Activated CD8-positive, alpha-beta memory T cell treated with anti-CD3 and anti-CD28 coated beads, Interleukin-2, amount 50 U/mL, for 48 hours (primary cell): ENCODE measurements around the gene ZNF674.

Experiments used
- DNase-seq: peaks from one replicate; pipeline ENCODE4 v3.0.0-alpha.2; 2020

The ZNF674 gene

DNA sequence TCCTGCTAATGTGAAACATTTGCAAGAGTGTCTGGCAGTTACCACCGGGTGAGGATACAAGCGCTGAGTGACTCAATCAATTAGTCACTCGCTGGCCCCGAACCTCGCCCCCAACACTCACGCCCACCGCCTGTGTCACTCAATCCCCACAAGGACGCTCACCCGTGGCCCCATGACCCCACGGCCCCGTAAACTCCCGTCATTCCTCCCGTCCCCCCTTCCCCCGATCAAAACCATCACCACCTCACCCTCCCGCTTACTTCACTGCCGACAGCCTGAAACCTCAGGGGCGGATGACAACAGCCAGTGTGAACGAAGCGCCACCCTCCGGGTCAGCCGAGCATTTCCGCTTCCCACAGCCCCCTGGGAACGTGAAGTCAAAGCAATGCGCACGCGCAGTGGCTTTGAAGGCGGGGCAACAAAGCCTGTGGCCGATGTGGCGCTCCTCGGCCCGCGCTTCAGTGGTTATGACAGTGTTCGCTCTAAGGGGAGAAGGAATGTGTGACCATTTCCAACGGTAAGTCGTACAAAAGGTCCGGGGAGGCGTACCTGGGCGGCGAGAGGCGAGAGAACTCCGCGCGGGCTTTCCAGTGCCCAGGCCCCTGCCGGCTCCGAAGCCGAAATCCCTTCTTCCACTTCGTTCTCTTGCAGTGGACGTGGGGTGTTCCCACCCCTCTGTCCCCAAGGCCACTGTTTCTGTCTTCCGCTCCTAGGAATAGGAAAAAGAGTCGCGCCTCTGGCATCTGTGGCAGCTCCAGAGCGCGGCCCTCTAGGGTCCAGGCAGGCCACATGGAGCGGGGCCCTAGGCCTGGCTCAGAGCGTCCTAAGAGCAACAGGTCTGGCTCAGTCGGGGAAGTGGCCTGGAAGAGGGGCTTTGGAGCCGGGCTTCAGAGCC lies at the start of gene ZNF674:
TSS of gene ZNF674 (minus strand) at position 311 of the 895 bp plus-strand sequence. CDS start 3,334 bp downstream, outside the sequence.
- peak; percentile 95 for DNase-seq

DNA sequence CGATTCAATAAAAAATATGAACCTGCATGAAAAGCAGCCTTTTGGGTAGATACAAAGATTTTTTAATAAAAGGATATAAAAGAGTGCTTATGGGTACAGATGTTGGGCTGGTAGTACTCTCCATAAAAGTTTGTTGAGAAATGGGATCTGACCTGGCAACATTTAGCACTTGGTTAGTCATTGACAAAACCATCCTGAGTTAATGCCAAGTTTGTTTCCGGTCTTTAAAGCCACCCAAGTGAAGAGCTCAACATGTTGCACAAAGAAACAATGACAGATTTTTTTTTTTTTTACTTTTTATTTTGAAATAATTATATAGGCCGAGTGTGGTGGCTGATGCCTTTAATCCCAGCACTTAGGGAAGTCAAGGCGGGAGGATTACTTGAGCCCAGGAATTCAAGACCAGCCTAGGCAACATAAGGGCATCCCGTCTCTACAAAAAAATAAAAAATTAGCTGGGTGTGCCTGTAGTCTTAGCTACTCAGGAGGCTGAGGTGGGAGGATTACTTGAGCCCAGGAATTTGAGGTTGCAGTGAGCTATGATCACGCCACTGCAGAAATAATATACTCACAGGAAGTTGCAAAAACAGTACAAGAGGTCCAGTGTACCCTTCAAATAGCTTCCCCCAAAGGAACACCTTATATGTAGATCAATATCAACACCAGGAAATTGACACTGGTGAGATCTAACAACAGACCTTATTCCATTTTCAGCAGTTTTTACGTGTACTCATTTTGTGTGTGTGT lies 44.9 kb upstream of the ZNF674 start:
- DNase-seq: no peak

DNA sequence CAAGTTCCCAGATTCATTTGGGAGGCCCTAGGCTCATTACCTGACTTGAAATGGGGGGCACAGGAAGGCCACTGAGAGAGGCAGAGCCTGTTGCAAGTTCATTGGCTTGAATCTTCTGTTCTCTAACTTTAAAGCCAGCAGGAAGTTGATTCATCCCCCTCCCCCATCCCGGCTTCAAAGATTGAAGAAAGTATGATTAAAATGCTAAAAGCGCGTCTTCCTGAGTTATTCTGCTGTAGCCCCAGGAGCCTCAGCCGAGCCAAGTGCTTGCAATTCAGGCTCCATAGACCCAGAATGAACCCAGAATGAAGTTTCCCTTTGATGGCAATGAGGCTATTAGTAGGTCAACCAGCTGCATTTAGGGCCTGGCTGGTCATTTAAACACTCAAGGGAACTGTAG lies 43.0 kb upstream of the ZNF674 start:
- no peak for DNase-seq

DNA sequence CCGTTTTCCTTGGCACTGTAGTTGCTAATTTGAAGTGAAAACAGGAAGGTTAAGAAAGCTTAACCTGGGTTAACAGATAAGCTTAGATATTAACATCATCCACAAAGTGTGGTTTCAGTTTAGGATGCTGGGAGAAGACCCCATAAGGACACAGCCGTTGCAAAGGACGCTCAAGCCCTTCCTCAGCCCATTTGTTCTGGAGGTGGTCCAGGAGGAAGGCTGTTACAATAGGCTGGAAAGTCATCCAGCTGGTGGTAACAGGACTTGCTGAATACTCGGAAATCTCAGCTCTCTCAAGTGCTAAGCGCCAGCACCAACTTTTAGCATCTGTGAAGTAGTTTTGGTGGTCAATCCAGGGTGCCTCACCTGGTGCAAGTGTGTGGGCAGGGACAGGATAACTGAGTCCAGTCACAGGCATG lies 42.5 kb upstream of the ZNF674 start:
- no peak for DNase-seq

DNA sequence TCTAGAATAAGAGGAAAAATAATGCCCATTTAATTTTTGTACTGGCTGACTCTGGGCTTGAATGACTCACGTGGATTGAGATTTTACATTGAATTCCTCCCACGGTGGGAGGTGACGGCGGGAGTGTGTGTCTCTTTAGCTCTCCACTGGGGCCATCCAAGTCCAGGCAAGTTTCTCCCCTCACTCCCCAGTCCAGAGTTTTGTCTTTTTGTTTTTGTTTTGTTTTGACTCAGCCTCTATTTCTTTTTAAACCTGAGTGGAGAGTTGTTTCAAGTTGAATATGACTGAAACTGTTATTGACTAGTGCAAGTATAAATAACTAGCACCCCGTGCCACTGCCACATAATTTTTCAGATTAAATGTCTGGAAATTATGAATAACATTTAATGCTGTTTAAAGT lies 41.9 kb upstream of the ZNF674 start:
- no peak for DNase-seq

DNA sequence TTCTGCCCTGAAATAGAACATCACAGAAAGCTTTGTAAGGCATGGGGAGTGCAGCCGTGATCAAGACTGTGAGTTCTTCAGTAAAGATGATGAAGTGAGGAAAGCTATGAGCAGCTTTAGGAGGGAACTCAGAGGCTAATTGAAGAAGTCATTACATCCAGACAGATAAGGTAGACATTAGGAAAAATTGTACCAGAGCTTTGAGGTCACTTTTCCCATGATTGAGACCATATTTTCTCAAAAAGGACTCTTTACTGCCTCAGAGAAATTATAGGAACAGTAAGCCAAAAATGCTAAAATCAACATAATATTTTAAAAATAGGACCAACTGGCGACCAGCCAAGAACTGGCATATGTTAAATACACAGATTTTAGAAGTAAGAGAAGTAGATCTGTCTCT lies 39.5 kb upstream of the ZNF674 start:
- DNase-seq: no peak

DNA sequence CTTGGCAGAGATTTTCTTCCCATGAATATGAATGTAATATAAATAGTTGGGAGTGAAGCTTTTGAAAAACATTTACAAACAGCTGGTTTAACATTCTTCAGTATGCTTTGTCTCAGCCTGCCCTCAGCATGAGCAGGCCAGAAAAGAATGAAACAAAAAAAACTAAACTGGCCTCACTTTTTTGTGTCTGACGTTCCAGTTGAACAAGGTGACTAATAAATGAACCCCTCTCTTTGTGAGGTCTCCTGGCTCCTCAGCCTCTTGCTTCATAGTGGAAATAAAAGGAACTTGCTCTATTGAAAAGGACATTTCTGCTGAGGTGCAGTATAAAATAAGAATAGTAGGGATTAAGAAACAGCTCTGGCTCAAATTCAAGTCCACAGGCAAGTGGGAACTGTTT lies 37.7 kb upstream of the ZNF674 start:
- DNase-seq: no peak

DNA sequence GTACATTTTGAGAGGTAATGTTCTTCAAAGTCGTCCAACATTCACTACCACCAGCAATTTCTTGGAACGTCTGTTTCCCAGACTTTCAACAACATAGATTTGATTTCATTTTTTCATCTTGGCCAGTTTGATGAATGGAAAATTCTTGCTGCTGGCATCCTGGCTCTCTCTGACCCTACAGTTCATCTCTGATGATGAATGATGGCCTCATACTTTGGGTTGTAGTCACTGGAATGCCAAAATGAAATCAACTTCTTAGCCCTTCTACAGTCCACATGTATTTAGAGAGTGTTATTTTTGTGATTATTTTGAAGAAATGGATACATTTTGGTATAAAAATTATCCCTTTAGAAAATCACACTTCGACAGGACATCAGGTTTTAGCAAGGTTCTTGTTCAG lies 37.1 kb upstream of the ZNF674 start:
- DNase-seq: no peak

DNA sequence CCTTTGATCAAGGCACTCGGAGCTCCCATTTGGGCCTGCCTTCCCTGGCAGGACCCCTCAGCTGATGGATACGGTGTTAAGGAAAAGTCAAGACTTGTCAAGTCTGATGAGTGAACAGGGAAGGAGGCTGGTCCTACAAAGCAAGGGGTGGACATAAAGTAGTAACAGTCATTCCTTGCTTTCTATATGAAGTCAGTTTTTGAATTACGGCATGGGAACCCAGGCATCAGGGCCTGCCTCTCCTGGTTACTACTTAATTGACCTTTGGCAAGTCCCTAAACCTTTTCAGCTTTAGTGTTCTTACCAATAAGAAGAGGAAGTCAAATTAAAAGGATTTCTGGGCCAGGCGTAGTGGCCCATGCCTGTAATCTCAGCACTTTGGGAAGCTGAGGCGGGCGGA lies 35.4 kb upstream of the ZNF674 start:
- DNase-seq: no peak

DNA sequence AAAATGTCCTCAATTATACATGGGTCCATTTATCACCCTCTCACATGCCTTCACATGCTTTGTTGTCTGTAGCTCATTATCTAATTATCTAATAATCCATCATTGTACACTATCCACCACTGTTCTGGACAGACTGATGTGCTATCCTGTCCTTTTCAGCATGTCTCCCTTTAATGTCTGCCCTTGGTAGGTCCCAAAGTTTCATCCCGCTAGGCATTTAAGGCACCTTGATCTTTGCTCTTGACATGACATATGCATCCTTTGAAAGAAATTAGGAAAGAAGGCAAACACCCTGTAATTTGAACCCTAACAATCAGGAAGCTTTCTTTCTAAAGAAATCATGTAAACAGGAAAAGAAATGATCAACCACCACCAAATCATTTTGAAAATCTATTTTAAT lies 34.0 kb upstream of the ZNF674 start:
- no peak for DNase-seq

DNA sequence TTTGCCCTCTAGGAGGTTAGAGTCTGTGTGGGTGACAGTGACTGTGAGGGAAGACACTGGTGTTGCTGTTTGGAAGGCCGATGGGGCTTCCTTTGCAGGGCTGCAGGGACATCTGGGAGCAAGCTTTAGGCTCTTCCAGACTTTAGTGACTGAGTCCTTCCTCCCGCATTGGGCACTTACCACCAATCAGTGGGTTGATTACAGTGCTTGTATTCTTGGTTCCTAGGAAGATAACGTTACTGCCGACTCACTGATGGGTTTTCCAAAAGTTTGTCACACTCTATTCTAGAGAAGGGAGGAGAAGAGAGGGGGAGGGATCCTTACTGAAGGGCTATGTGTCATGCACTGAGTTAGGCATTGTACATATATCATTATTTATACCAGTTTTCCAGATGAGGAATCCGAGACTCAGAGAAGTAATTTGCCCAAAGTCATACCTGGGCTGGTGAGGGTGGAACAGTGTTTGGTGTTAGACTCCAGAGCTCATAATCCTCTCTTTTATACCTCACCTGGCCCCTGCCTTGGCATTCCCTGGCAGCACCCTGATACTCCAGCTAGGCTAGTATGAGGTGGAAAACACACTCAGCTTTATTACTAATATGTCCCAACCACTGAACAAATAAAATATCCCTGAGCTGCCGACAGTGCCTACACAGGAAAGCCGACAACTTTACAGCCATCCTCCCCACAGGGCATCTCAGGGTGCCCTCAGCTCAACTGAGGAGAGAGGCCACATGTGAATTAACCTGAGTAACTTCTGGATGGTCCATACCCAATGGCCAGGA lies 32.2 kb upstream of the ZNF674 start:
- DNase-seq: no peak

DNA sequence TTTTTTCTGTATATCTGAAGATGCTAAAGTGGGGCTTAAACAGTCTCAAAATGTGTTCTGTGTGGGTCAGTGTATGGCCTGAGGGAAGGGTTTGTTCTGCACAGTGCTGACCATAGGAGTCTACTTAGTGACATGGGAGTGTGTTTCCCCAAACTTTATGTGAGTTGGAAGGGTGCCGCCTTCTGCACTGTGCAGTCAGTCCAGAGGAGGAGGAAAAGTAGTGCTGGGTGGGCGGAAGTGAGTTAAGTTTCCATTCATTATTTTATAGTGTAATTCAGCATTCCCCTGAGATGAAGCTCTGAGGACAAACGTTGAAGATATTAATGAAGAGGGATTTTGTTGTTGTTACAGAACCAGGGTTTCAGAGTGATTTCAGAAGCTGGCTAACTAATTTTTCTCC lies 31.2 kb upstream of the ZNF674 start:
- no peak for DNase-seq

DNA sequence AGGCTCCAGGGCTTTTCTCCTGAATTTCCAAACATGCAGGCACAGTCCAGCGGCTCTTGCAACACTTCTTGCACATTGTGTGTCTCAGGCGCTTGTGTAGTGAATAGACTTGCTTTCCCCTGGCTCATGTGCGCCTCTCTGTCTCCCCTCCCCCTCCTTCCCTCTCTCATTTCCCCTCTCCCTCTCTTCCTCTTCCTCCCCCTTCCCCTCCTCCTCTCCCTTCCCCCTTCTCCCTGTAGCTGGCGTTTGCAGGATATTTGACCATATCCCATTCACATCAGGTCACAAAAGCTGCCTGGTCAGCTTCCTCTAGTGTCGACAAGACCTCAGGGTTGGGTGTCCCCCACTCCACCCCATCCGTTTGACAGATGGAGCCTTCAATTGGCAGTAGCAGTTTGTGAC lies 30.8 kb upstream of the ZNF674 start:
- DNase-seq: no peak

DNA sequence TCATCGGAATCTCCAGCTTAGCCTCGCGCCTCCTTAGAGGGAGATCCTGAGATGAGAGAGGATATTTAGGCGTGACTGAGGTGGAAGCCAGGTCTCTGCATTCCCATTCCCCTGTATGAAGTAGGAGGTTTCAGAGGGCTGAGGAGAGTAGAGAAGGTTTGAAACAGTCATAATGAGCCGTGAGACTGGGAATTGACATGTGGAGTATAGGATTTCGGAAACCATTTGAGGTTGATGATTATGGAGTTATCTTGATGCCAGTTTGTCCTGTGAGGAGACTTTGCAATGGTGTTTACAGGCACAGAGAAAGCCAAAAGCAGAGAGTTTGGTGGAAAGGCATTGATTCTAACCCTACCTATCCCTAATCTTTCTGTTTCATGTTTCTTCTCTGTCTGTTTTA lies 30.4 kb upstream of the ZNF674 start:
- no peak for DNase-seq

DNA sequence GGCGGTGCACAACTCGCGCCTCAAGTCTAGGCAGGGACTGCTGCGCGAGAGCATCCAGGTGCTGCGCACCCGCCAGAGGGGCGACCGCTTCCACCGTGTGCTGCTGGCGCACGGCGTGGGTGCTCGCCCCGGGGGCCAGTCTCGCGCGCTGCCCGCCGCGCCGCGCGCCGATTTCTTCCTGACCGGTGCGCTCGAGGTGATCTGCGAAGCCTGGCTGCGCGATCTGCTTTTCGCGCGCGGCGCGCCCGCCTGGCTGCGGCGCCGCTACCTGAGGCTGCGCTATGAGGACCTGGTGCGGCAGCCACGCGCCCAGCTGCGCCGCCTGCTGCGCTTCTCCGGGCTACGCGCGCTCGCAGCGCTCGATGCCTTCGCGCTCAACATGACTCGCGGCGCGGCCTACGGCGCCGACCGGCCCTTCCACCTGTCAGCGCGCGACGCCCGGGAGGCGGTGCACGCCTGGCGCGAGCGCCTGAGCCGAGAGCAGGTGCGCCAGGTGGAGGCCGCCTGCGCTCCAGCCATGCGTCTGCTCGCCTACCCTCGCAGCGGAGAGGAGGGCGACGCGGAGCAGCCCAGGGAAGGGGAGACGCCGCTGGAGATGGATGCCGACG lies 29.7 kb upstream of the ZNF674 start:
- peak; percentile 58 for DNase-seq

DNA sequence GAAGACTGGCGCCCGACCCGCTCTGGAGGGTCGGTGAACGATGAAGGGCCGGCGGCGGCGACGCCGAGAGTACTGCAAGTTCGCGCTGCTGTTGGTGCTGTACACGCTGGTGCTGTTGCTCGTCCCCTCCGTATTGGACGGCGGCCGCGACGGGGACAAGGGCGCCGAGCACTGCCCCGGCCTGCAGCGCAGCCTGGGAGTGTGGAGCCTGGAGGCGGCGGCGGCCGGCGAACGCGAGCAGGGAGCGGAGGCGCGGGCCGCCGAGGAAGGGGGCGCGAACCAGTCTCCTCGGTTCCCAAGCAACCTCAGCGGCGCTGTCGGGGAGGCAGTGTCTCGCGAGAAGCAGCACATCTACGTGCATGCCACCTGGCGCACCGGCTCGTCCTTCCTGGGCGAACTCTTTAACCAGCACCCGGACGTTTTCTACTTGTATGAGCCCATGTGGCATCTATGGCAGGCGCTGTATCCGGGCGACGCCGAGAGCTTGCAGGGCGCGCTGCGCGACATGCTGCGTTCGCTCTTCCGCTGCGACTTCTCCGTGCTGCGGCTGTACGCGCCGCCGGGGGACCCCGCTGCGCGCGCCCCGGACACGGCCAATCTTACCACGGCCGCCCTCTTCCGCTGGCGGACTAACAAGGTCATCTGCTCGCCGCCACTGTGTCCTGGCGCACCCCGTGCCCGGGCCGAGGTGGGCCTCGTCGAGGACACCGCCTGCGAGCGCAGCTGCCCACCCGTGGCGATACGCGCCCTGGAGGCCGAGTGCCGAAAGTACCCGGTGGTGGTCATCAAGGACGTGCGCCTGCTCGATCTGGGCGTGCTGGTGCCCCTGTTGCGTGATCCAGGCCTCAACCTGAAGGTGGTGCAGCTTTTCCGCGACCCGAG lies 28.9 kb upstream of the ZNF674 start:
- peak; percentile 71 for DNase-seq

DNA sequence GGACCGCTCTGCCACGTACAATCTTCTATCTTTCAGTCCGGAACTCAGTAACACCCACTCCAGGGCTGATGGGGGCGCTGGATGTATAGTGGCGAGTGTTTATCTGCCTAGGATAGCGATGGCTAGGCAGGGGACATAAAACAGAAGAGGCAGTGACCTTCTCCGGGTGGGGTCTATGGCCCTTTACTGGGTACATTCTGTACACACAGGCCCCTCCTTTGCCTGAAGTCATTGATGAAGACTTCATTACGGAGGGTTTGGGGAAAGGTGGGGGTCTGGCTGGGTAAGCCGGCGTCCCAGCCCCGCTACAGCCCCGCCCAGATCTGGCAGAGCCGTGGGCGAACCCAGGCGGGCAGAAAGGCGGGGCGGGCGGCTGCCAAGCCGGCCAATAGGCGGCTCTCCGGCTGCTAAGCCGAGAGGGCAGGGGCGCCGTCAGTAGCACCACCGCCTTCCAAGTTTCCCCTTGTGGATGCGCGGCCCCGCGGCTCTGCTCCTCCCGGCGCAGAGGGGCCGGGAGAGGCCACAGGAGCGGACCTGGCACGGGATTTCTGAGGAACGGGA lies 28.2 kb upstream of the ZNF674 start, which contains the start of gene CHST7:
TSS of gene CHST7 (plus strand) at position 435 of the 561 bp plus-strand sequence. CDS start 167 bp downstream, outside the sequence.
- peak; percentile 70 for DNase-seq

DNA sequence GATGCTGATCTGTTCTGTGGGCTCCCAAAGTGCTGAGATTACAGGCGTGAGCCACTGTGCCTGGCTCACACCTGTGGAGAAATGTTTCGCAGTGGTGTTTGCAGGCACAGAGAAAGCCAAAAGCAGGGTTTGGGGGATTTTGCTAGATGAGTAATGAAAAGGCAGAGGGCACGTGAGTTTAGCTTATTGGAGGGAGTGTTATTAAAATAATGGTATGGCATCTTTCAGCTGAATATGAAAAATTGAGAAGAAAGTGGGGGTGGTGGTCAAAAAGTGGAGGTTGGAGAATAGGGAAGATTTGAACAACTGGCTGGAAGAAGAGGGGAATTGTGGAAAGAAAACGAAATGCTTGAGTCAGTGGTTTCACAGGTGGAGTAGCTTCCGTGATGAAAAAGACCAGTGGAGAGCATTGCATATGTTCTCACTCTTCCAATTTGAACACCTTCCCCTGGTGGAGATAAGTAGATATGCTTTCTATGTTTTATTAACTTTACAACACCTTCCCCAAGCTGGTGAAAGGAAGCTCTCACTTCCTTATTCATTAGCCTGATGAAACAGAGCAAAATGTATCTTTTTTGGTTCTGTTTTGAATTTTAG lies 27.2 kb upstream of the ZNF674 start:
- DNase-seq: no peak

DNA sequence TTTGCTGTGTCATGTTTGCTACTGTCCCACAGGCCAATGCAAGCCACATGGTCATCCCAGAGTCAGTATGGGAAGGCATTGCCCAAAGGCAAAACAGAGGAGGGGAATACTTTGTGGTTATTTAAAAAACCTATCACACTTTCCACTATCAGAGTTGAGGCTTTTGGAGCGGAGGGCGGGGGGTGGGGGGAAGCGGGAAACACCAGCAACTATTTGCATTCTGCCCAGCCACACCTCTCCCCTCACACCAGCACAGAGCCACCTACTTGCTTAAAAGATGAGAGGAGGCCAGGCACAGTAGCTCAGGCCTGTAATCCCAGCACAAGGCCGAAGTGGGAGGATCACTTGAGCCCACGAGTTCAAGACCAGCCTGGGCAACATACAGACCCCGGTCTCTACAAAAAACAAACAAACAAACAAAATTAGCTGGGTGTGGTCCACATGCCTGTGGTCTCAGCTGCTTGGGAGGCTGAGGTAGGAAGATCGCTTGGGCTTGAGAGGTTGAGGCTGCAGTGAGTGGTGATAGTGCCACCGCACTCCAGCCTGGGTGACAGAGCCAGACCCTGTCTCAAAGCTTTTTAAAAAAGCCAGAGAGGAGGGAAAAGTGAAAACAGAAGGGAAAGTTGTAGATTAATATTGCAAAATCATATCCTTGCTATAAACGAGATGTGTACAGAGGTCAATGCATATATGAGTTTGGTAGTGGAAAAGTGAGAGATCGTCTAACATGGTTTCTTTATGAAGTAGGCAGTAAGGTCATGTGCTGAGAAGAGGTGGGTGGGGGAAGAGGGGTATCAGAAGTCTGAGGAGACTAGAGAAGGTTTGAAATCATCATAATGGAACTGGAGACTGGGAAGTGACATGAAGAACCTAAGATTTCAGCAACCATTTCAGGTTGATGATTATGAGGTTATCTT lies 26.5 kb upstream of the ZNF674 start:
- no peak for DNase-seq

DNA sequence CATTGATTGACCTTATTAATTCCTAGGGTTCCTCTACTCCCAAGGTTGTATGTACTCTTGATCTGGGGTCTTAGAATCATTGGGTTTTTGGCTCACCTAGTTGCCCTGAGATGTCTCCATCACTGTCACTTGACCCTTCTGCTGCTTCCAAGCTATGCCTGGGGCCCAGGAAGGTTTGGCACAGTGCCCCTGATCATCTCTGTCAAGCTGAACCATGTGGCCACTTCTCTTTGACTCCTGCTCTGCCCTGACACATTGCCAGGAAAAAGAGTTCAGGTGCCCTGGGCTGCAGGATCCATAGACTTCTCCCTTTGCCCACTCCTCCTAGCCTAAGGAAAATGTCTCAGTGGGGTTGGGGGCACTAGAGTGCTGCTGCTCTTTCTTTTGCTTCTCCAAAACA lies 24.4 kb upstream of the ZNF674 start:
- no peak for DNase-seq
